Measurements from ENCODE around the gene RGS16. TPM values are rescaled to one million over a fixed set of nuclear protein-coding genes. Genes with fewer than 3 reads are reported as not detected.

Gene RGS16
- total and polyA plus RNA-seq, 5 donors from 2014 or later = 0.34 to 16.6 (median 0.57) TPM

- H3K27me3 Mint-ChIP-seq = no peaks in the 10 kb centered on the region
- H3K27ac Mint-ChIP-seq = no peak overlapping the region
- H3K9me3 ChIP-seq (ENCODE audit: control insufficient read depth in 2 of 2, low read length in 2 of 2) = no peaks in the 10 kb centered on the region
- ATAC-seq (ENCODE audit: low read depth in 2 of 2) (no peak), DNase-seq (no peak)
- no peaks in the 10 kb centered on the region for H3K27me3 ChIP-seq (ENCODE audit: control insufficient read depth, insufficient read depth, low read length)
- no peaks in the 10 kb centered on the region for H3K36me3 Mint-ChIP-seq
- no peak overlapping the region for H3K4me3 ChIP-seq (ENCODE audit: low read depth, low read length)
- H3K9me3 Mint-ChIP-seq = peaks cover 0 to 2% (median 0%) of the 10 kb centered on the region in 7 donors
- H3K36me3 ChIP-seq (ENCODE audit: control insufficient read depth, insufficient read depth, low read length) = no peaks in the 10 kb centered on the region
- no peaks in the 10 kb centered on the region for H3K4me1 Mint-ChIP-seq
- no peak overlapping the region for H3K27ac ChIP-seq (ENCODE audit: insufficient read depth, low read length, poor library complexity, severe bottlenecking)
- H3K4me1 ChIP-seq (ENCODE audit: control insufficient read depth, insufficient read depth, low read length, poor library complexity, severe bottlenecking) = no peaks in the 10 kb centered on the region
- no peak overlapping the region for H3K4me3 Mint-ChIP-seq
These were observed 43.7 kb downstream of the RGS16 start for GRCh38 chr1:182560392-182560984.

GRCh38 chr1:182556279-182556678 lies 47.9 kb downstream of the RGS16 start:
- H3K27ac ChIP-seq (ENCODE audit: insufficient read depth, low read length, poor library complexity, severe bottlenecking) = no peak overlapping the region
- Mint-ChIP-seq H3K36me3 (no peaks in the 10 kb centered on the region), H3K27ac (no peak overlapping the region), H3K9me3 (peaks cover 0 to 11% (median 2%) of the 10 kb centered on the region in 7 donors), H3K4me1 (no peaks in the 10 kb centered on the region), H3K4me3 (no peak overlapping the region), H3K27me3 (no peaks in the 10 kb centered on the region)
- H3K36me3 ChIP-seq (ENCODE audit: control insufficient read depth, insufficient read depth, low read length) = no peaks in the 10 kb centered on the region
- no peaks in the 10 kb centered on the region for H3K27me3 ChIP-seq (ENCODE audit: control insufficient read depth, insufficient read depth, low read length)
- no peaks in the 10 kb centered on the region for H3K9me3 ChIP-seq (ENCODE audit: control insufficient read depth in 2 of 2, low read length in 2 of 2)
- ATAC-seq (ENCODE audit: low read depth in 2 of 2) = no peak
- no peaks in the 10 kb centered on the region for H3K4me1 ChIP-seq (ENCODE audit: control insufficient read depth, insufficient read depth, low read length, poor library complexity, severe bottlenecking)
- no peak for DNase-seq
- no peak overlapping the region for H3K4me3 ChIP-seq (ENCODE audit: low read depth, low read length)

- Histone ChIP-seq H3K4me1 (ENCODE audit: control insufficient read depth, insufficient read depth, low read length, poor library complexity, severe bottlenecking) (no peaks in the 10 kb centered on the region), H3K27ac (ENCODE audit: insufficient read depth, low read length, poor library complexity, severe bottlenecking) (no peak overlapping the region), H3K4me3 (ENCODE audit: low read depth, low read length) (no peak overlapping the region), H3K9me3 (ENCODE audit: control insufficient read depth in 2 of 2, low read length in 2 of 2) (no peaks in the 10 kb centered on the region), H3K36me3 (ENCODE audit: control insufficient read depth, insufficient read depth, low read length) (no peaks in the 10 kb centered on the region), H3K27me3 (ENCODE audit: control insufficient read depth, insufficient read depth, low read length) (no peaks in the 10 kb centered on the region)
- H3K4me1 Mint-ChIP-seq = no peaks in the 10 kb centered on the region
- no peak overlapping the region for H3K4me3 Mint-ChIP-seq
- no peaks in the 10 kb centered on the region for H3K36me3 Mint-ChIP-seq
- peaks cover 0 to 11% (median 2%) of the 10 kb centered on the region in 7 donors for H3K9me3 Mint-ChIP-seq
- ATAC-seq (ENCODE audit: low read depth in 2 of 2) (no peak), DNase-seq (no peak)
- no peak overlapping the region for H3K27ac Mint-ChIP-seq
- no peaks in the 10 kb centered on the region for H3K27me3 Mint-ChIP-seq
These were observed 48.7 kb downstream of the RGS16 start for GRCh38 chr1:182555493-182555892.

- Histone ChIP-seq H3K4me1 (ENCODE audit: control insufficient read depth, insufficient read depth, low read length, poor library complexity, severe bottlenecking) (no peaks in the 10 kb centered on the region), H3K27ac (ENCODE audit: insufficient read depth, low read length, poor library complexity, severe bottlenecking) (no peak overlapping the region), H3K9me3 (ENCODE audit: control insufficient read depth in 2 of 2, low read length in 2 of 2) (no peaks in the 10 kb centered on the region), H3K36me3 (ENCODE audit: control insufficient read depth, insufficient read depth, low read length) (no peaks in the 10 kb centered on the region), H3K4me3 (ENCODE audit: low read depth, low read length) (no peak overlapping the region), H3K27me3 (ENCODE audit: control insufficient read depth, insufficient read depth, low read length) (no peaks in the 10 kb centered on the region)
- Mint-ChIP-seq H3K4me1 (no peaks in the 10 kb centered on the region), H3K27ac (no peak overlapping the region), H3K4me3 (no peak overlapping the region), H3K9me3 (peaks cover 0 to 11% (median 2%) of the 10 kb centered on the region in 7 donors), H3K27me3 (peaks cover 8% of the 10 kb centered on the region), H3K36me3 (no peaks in the 10 kb centered on the region)
- no peak for ATAC-seq (ENCODE audit: low read depth in 2 of 2)
- DNase-seq = no peak
These were observed 51.7 kb downstream of the RGS16 start for GRCh38 chr1:182552527-182552926.

DNA sequence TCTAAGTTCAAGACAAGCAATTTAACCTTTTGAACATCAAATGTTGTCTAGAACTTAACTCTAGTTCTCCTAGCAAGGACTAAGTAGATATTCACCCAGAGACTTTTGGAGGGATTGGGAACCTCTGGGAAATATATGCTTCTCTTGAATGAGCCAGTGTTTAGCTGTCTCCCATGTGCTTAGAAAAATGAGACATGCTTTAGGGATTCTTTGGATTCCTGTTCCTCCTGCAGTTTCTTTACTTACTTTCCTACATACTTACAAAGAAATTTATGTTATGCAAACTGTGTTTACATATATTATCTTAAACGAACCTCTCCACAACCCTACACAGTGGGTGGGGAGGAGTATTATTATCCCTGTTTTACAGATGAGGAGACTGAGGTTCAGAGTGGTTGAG lies 54.4 kb downstream of the RGS16 start:
- Histone ChIP-seq H3K9me3 (ENCODE audit: control insufficient read depth in 2 of 2, low read length in 2 of 2) (no peaks in the 10 kb centered on the region), H3K36me3 (ENCODE audit: control insufficient read depth, insufficient read depth, low read length) (no peaks in the 10 kb centered on the region), H3K27me3 (ENCODE audit: control insufficient read depth, insufficient read depth, low read length) (peaks cover 5% of the 10 kb centered on the region), H3K4me1 (ENCODE audit: control insufficient read depth, insufficient read depth, low read length, poor library complexity, severe bottlenecking) (no peaks in the 10 kb centered on the region), H3K4me3 (ENCODE audit: low read depth, low read length) (no peak overlapping the region), H3K27ac (ENCODE audit: insufficient read depth, low read length, poor library complexity, severe bottlenecking) (no peak overlapping the region)
- Mint-ChIP-seq H3K27ac (no peak overlapping the region), H3K36me3 (no peaks in the 10 kb centered on the region), H3K27me3 (peaks cover 29% of the 10 kb centered on the region), H3K4me3 (no peak overlapping the region), H3K4me1 (no peaks in the 10 kb centered on the region), H3K9me3 (peaks cover 0 to 11% (median 2%) of the 10 kb centered on the region in 7 donors)
- DNase-seq = no peak
- no peak for ATAC-seq (ENCODE audit: low read depth in 2 of 2)

DNA sequence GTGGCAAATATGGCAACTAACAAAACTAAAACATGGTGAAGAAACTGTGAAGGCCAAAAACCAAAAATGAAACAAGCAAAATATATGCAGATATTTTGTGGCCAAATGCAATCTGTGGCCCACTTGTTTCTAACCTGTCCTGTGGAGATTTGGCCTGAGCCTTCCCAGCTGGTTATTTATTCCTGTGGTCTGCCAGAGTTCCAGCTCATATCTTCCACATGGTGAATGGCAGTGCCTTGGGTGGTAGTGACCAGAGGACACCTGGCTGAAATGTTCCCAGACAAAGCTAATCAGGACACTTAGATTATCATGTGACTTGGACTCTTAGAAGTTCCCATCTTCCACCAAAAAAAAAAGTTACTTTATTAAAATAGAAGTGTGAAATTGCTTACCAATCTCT lies 54.8 kb downstream of the RGS16 start:
- no peak for DNase-seq
- Histone ChIP-seq H3K27ac (ENCODE audit: insufficient read depth, low read length, poor library complexity, severe bottlenecking) (no peak overlapping the region), H3K4me3 (ENCODE audit: low read depth, low read length) (no peak overlapping the region), H3K9me3 (ENCODE audit: control insufficient read depth in 2 of 2, low read length in 2 of 2) (no peaks in the 10 kb centered on the region), H3K36me3 (ENCODE audit: control insufficient read depth, insufficient read depth, low read length) (no peaks in the 10 kb centered on the region), H3K4me1 (ENCODE audit: control insufficient read depth, insufficient read depth, low read length, poor library complexity, severe bottlenecking) (no peaks in the 10 kb centered on the region), H3K27me3 (ENCODE audit: control insufficient read depth, insufficient read depth, low read length) (peaks cover 5% of the 10 kb centered on the region)
- peaks cover 0 to 11% (median 2%) of the 10 kb centered on the region in 7 donors for H3K9me3 Mint-ChIP-seq
- H3K27ac Mint-ChIP-seq = no peak overlapping the region
- H3K4me1 Mint-ChIP-seq = no peaks in the 10 kb centered on the region
- H3K36me3 Mint-ChIP-seq = no peaks in the 10 kb centered on the region
- peaks cover 33% of the 10 kb centered on the region for H3K27me3 Mint-ChIP-seq
- no peak overlapping the region for H3K4me3 Mint-ChIP-seq
- ATAC-seq (ENCODE audit: low read depth in 2 of 2) = no peak

Other genes starting within 250 kb of the RGS16 start
- 69.5 TPM for gene GLUL, start 212.6 kb downstream of the RGS16 start, total RNA-seq
- 10 to 100 TPM; 27.3 to 52.5 (median 40.8) TPM for gene GLUL, start 212.6 kb downstream of the RGS16 start, polyA plus RNA-seq
- gene TEDDM1, start 203.7 kb downstream of the RGS16 start, total RNA-seq = not detected
- gene TEDDM1, start 203.7 kb downstream of the RGS16 start, polyA plus RNA-seq = under 1 TPM in 1 of 4 donors, not detected in 3; 0.08 TPM
- not detected for gene RGSL1, start 154.2 kb downstream of the RGS16 start, total RNA-seq
- not detected for gene RGSL1, start 154.2 kb downstream of the RGS16 start, polyA plus RNA-seq
- gene RNASEL, start 15.1 kb downstream of the RGS16 start, total RNA-seq = 9.1 TPM
- gene RNASEL, start 15.1 kb downstream of the RGS16 start, polyA plus RNA-seq = 10 to 100 TPM in 2 of 4 donors, 1 to 10 TPM in 2; 6.2 to 10.5 (median 9.0) TPM
- not detected for gene RGS8, start 80.2 kb upstream of the RGS16 start, total RNA-seq
- gene RGS8, start 80.2 kb upstream of the RGS16 start, polyA plus RNA-seq = not detected
- gene NPL, start 185.4 kb upstream of the RGS16 start, total RNA-seq = 4.8 TPM
- gene NPL, start 185.4 kb upstream of the RGS16 start, polyA plus RNA-seq = 10 to 100 TPM in 1 of 4 donors, 1 to 10 TPM in 3; 5.4 to 12.2 (median 7.2) TPM
- gene DHX9, start 235.0 kb upstream of the RGS16 start, total RNA-seq = 292 TPM
- 100 to 1,000 TPM in 1 of 4 donors, 10 to 100 TPM in 3; 76.0 to 124 (median 83.4) TPM for gene DHX9, start 235.0 kb upstream of the RGS16 start, polyA plus RNA-seq